HG02973 (cell line): ENCODE results near the gene PLCB1.
A peak's percentile ranks its signal among the peaks of the same experiment; 100 is the strongest.
"Not testable (repeated sequence)": the region's sequence is repeated elsewhere in the genome, so short reads cannot be mapped to it uniquely, and the experiment has no call there.

Experiments
- ATAC-seq: cut with Tn5 transposase; IDR thresholded peaks from one replicate; pipeline ENCODE4 v1.9.1; 2021; ENCODE audit warnings: moderate library complexity; ENCODE audit not compliant: unreplicated experiment

The PLCB1 gene

GRCh38 chr20:8131598-8132483 lies at the start of gene PLCB1:
PLCB1 (plus strand) TSS chr20:8132266; CDS start chr20:8132652, 386 bp downstream.
- ATAC-seq = peak; percentile 76

GRCh38 chr20:8082989-8083388 lies 49.1 kb upstream of the PLCB1 start:
- no peak for ATAC-seq

GRCh38 chr20:8089668-8090067 lies 42.4 kb upstream of the PLCB1 start:
- no peak for ATAC-seq

GRCh38 chr20:8094415-8094818 lies 37.6 kb upstream of the PLCB1 start:
- ATAC-seq = no peak

- ATAC-seq = no peak
Observed at GRCh38 chr20:8094850-8095249, 37.2 kb upstream of the PLCB1 start.

GRCh38 chr20:8095648-8096572 lies 36.2 kb upstream of the PLCB1 start:
- no peak for ATAC-seq

- no peak for ATAC-seq
Observed at GRCh38 chr20:8097307-8097706, 34.8 kb upstream of the PLCB1 start.

GRCh38 chr20:8104252-8104651 lies 27.8 kb upstream of the PLCB1 start:
- no peak for ATAC-seq

GRCh38 chr20:8114612-8115011 lies 17.5 kb upstream of the PLCB1 start:
- not testable (repeated sequence) for ATAC-seq

- ATAC-seq = no peak
Observed at GRCh38 chr20:8115436-8115835, 16.6 kb upstream of the PLCB1 start.

GRCh38 chr20:8116067-8116811 lies 15.8 kb upstream of the PLCB1 start:
- no peak for ATAC-seq

GRCh38 chr20:8117636-8118035 lies 14.4 kb upstream of the PLCB1 start:
- no peak for ATAC-seq

- no peak for ATAC-seq
Observed at GRCh38 chr20:8118039-8118438, 14.0 kb upstream of the PLCB1 start.

- ATAC-seq = no peak
Observed at GRCh38 chr20:8118760-8119159, 13.3 kb upstream of the PLCB1 start.

GRCh38 chr20:8121666-8122065 lies 10.4 kb upstream of the PLCB1 start:
- no peak for ATAC-seq

- no peak for ATAC-seq
Observed at GRCh38 chr20:8124639-8125038, 7.4 kb upstream of the PLCB1 start.

GRCh38 chr20:8126181-8126580 lies 5.9 kb upstream of the PLCB1 start:
- ATAC-seq = no peak

GRCh38 chr20:8126841-8127378 lies 5.2 kb upstream of the PLCB1 start:
- ATAC-seq = no peak

GRCh38 chr20:8127553-8128255 lies 4.4 kb upstream of the PLCB1 start:
- ATAC-seq = peak; percentile 53
